DND-41 (cell line): ENCODE measurements around the gene ATP10A.

Experiments
- ATAC-seq: fragments of 200-7000 bp; cut with Tn5 transposase; 3 replicates; pipeline ENCODE4 v1.9.1; 2021; ENCODE audit warnings: low read depth; ENCODE audit not compliant: insufficient read depth
- DNase-seq: peaks from one replicate; pipeline ENCODE4 v3.0.0-alpha.2; 2020
- H2AFZ ChIP-seq: 2 replicates; pipeline ENCODE4 v1.6.0; 2012; ENCODE audit warnings: low read depth, low read length
- H3K27ac ChIP-seq: 2 replicates; pipeline ENCODE4 v1.5.1; 2012; ENCODE audit warnings: low read length, inconsistent platforms
- H3K27me3 ChIP-seq: fragments of 200-600 bp; sonication (generic); 2 replicates; pipeline ENCODE4 v1.6.0; 2012; ENCODE audit warnings: low read length, mild to moderate bottlenecking, inconsistent platforms; ENCODE audit not compliant: insufficient read depth, poor library complexity
- H3K36me3 ChIP-seq: 2 replicates; pipeline ENCODE4 v1.5.1; 2012; ENCODE audit warnings: low read length, inconsistent platforms; ENCODE audit not compliant: insufficient read depth
- H3K4me1 ChIP-seq: 2 replicates; pipeline ENCODE4 v1.5.1; 2012; ENCODE audit warnings: mild to moderate bottlenecking, low read length; ENCODE audit not compliant: insufficient read depth
- H3K4me2 ChIP-seq: 2 replicates; pipeline ENCODE4 v1.6.0; 2012; ENCODE audit warnings: mild to moderate bottlenecking, moderate library complexity, low read length, inconsistent platforms; ENCODE audit not compliant: insufficient read depth
- H3K4me3 ChIP-seq, 2 experiments: fragments of 200-600 bp in 1 of 2; shearing (Covaris generic) in 1 of 2; 2 replicates each; pipeline ENCODE4 v1.5.1; 2012 to 2016; ENCODE audit warnings: inconsistent platforms in 2 of 2, low read length in 2 of 2, mild to moderate bottlenecking in 2 of 2, low read depth in 1 of 2, moderate library complexity in 1 of 2
- H3K79me2 ChIP-seq: 2 replicates; pipeline ENCODE4 v1.6.0; 2012; ENCODE audit warnings: low read length, inconsistent platforms; ENCODE audit not compliant: insufficient read depth
- H3K9ac ChIP-seq: 2 replicates; pipeline ENCODE4 v1.6.0; 2012; ENCODE audit warnings: low read depth, mild to moderate bottlenecking, inconsistent platforms, low read length, moderate library complexity
- H3K9me3 ChIP-seq: 2 replicates; pipeline ENCODE4 v1.5.1; 2012; ENCODE audit warnings: low read length, moderate library complexity, mild to moderate bottlenecking, inconsistent platforms; ENCODE audit not compliant: insufficient read depth, severe bottlenecking
- H4K20me1 ChIP-seq: 2 replicates; pipeline ENCODE4 v1.6.0; 2012; ENCODE audit warnings: low read length; ENCODE audit not compliant: insufficient read depth
- EZH2 ChIP-seq: IDR thresholded peaks from 3 replicates; pipeline ENCODE4 v1.6.1; 2012; ENCODE audit warnings: borderline replicate concordance, low read depth, mild to moderate bottlenecking, moderate library complexity, low read length, inconsistent platforms; ENCODE audit not compliant: severe bottlenecking
- TF ChIP-seq, protein P1 (sequence below): IDR thresholded peaks from 2 replicates; pipeline ENCODE4 v1.5.1; 2012; ENCODE audit warnings: borderline replicate concordance, low read length, moderate library complexity, mild to moderate bottlenecking; ENCODE audit not compliant: poor library complexity, severe bottlenecking; ENCODE audit errors: extremely low read depth

The ATP10A gene

DNA sequence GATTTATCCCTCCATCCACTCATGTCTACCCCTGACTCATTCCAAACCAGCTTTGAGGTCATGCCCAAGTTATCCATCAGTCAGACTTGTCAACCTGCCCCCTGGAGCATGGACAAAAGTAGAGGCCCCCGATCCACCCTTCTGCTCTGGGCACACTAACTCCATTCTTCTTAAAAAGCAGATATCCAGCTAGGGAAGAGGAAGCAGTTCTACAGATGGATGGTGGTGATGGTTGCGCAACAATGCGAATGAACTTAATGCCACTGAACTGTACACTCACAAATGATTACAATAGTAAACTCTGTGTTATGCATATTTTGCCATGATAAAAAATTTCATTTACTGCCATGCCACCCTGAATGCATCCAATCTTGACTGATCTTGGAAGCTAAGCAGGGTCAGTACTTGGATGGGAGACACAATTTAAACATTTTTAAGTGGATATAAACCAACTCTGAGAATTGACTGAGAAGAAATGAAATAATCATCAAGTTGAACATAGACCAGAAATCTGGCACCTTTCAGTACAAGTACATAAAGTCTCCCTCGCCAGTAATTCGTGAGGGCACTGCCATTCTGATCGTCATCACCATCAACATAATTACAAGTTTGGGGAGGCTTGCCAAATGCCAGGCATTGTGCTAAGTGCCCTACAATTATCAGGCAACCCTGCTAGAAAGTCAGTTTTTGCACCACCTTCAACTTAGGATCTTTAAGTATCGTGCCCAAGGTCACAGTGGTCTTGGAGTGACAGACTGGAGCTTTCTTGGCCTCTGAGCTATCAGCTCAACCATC, 124.8 kb downstream of the ATP10A start:
- no peaks in the 10 kb centered on the region for H3K27me3 ChIP-seq
- no peak overlapping the region for H3K4me3 ChIP-seq
- no peak for TF ChIP-seq EZH2
- no peaks in the 10 kb centered on the region for H3K4me1 ChIP-seq
- no peak overlapping the region for H3K9ac ChIP-seq
- DNase-seq (no peak), ATAC-seq (no peak)
- H3K79me2 ChIP-seq: no peaks in the 10 kb centered on the region
- H3K27ac ChIP-seq: no peak overlapping the region
- no peaks in the 10 kb centered on the region for H3K9me3 ChIP-seq
- no peak overlapping the region for H3K4me2 ChIP-seq
- H3K36me3 ChIP-seq: no peaks in the 10 kb centered on the region
- H2AFZ ChIP-seq: no peak overlapping the region
- H4K20me1 ChIP-seq: no peaks in the 10 kb centered on the region

DNA sequence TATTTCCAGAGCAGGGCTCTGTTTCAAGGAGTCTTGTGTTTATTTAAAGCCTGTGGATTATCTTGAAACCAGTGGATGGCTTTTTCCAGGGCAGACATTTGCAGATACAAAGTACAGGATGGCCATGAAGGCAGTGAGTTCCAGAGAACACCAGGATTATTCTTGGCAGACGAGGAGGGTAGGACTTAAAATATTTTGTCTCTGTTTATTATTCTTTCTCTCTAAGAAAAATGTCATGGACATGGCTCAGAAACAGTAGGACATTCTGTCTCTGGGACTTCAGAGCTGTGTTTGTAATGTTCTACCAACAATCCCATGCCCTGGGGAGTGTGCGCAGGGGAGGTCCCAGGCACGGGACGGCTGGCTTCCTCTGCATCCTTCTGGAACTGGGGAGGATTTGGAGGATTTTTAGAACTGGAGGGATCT, 125.9 kb downstream of the ATP10A start:
- Histone ChIP-seq H3K27ac (no peak overlapping the region), H3K36me3 (no peaks in the 10 kb centered on the region), H3K79me2 (no peaks in the 10 kb centered on the region), H3K4me3 (no peak overlapping the region), H3K4me1 (no peaks in the 10 kb centered on the region), H4K20me1 (no peaks in the 10 kb centered on the region), H3K9ac (no peak overlapping the region), H2AFZ (no peak overlapping the region), H3K9me3 (no peaks in the 10 kb centered on the region), H3K27me3 (no peaks in the 10 kb centered on the region), H3K4me2 (no peak overlapping the region)
- no peak for ATAC-seq
- DNase-seq: no peak
- TF ChIP-seq, protein P1, sequence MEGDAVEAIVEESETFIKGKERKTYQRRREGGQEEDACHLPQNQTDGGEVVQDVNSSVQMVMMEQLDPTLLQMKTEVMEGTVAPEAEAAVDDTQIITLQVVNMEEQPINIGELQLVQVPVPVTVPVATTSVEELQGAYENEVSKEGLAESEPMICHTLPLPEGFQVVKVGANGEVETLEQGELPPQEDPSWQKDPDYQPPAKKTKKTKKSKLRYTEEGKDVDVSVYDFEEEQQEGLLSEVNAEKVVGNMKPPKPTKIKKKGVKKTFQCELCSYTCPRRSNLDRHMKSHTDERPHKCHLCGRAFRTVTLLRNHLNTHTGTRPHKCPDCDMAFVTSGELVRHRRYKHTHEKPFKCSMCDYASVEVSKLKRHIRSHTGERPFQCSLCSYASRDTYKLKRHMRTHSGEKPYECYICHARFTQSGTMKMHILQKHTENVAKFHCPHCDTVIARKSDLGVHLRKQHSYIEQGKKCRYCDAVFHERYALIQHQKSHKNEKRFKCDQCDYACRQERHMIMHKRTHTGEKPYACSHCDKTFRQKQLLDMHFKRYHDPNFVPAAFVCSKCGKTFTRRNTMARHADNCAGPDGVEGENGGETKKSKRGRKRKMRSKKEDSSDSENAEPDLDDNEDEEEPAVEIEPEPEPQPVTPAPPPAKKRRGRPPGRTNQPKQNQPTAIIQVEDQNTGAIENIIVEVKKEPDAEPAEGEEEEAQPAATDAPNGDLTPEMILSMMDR: no peak
- TF ChIP-seq EZH2: no peak

DNA sequence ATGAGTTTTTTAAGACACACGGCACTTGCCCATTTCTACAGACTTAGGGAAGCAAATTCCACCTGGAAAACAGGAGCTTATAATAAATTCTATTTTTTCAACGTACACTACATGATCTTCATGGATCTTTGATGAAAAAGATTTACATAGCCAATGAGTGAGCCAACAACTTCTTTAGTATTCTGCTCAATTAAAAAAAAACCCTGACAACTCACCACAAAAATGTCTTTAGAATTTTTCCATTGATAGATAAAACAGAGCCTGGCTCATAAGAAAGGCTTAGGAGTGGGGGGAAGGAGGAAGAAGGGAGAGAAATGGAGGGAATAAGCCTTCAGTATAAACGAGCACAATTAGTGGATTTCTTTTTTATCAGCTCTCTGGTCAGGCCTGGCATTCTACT, 126.7 kb downstream of the ATP10A start:
- no peak for TF ChIP-seq EZH2
- TF ChIP-seq, protein P1: no peak
- Histone ChIP-seq H4K20me1 (no peaks in the 10 kb centered on the region), H3K4me1 (no peaks in the 10 kb centered on the region), H3K4me2 (no peak overlapping the region), H3K27ac (no peak overlapping the region), H3K4me3 (no peak overlapping the region), H3K36me3 (no peaks in the 10 kb centered on the region), H3K79me2 (no peaks in the 10 kb centered on the region), H3K9ac (no peak overlapping the region), H3K27me3 (no peaks in the 10 kb centered on the region), H2AFZ (no peak overlapping the region), H3K9me3 (no peaks in the 10 kb centered on the region)
- ATAC-seq (no peak), DNase-seq (no peak)

DNA sequence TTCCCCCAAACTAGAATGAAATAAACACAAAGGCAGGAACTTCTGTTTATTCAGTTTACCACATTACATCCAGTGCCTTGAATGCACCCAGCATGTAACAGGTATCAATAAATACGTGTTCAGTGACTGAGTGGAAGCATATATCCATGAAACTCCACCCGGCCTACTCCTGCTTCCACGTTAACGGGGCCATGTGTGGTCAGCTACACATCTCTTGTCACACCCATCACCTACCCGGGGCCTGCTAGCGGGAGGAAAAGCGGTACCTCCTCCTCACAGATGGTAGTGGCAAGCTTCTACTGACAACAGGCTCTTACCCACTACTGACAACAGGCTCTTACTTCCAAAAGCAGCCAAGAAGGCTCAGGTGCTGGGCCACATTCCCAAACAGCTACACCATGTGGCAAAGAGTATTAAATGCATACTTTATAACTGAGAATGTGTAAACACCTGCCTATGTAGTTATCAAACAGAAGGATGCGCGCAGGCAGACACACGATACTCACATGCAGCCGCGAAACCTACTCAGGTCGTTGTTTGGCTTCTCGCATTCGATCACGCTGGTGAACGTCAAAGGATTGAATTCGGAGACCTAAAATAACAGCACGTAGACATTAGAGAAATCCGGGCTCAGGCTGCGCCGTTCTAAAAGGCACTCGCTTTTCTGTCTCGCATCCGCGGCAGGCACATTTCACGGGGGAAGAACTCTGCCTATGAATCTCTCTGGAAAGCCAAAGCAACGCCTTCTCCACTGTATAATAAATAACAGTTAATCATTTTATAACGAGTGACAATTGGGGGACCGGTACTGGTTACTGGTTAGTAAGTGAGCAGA, 127.4 kb downstream of the ATP10A start:
- H3K27me3 ChIP-seq: no peaks in the 10 kb centered on the region
- H3K9me3 ChIP-seq: no peaks in the 10 kb centered on the region
- no peak overlapping the region for H3K27ac ChIP-seq
- DNase-seq (no peak), ATAC-seq (no peak)
- H3K4me2 ChIP-seq: no peak overlapping the region
- H3K4me3 ChIP-seq: no peak overlapping the region
- H4K20me1 ChIP-seq: no peaks in the 10 kb centered on the region
- no peaks in the 10 kb centered on the region for H3K36me3 ChIP-seq
- H3K4me1 ChIP-seq: no peaks in the 10 kb centered on the region
- H3K9ac ChIP-seq: no peak overlapping the region
- no peak overlapping the region for H2AFZ ChIP-seq
- no peak for TF ChIP-seq EZH2
- TF ChIP-seq, protein P1: no peak
- no peaks in the 10 kb centered on the region for H3K79me2 ChIP-seq
